Measurements from ENCODE around the gene INTS3. TPM values are rescaled to one million over a fixed set of nuclear protein-coding genes. Genes with fewer than 3 reads are reported as not detected.

INTS3 gene
- total and polyA plus RNA-seq, 9 of the 15 experiments (the other 6 are each of a cell fraction or from before 2014, with no cell fraction given), result 6.3 to 24.1 (median 14.3) TPM

DNA sequence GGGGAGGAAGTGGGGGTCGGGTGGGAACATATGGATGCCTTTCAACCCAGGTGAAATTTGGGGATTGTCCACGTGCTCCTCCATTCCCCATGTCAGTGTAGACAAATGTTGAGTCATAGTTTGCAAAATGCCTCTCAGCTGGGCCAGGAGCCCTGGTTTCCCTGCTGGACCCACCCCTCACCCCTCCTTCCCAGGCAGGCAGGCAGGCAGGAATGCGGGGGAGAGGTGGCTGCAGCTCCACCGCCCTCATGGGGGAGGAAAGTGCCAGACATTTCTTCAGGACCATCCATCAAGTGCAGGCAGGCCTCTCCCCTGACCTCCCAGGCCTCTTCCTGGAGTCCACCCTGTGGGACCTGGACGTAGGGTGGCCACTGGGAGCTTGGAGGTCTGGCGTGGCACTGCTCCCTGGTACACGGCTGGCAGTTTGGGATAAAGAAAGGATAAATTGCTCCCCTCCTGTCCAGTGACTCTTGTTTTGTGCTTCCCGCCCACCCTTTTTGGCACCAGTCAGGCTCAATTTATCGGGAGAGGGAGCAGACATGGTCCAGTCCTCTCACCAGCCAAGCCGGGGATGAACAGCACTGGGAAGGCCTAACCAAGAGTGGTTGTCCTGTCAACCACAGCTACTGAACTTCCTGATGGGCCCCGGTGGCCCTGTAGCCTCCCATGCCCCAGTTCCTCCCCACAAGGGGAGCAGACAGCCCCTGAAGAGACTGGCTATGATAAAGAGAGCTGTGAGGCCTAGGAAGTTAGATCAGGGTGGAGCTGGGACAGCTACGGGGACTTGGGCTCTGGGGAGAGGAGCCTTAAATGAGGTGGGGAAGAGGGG is 30.4 kb upstream of the INTS3 start (continued):
- TF ChIP-seq, protein P1, sequence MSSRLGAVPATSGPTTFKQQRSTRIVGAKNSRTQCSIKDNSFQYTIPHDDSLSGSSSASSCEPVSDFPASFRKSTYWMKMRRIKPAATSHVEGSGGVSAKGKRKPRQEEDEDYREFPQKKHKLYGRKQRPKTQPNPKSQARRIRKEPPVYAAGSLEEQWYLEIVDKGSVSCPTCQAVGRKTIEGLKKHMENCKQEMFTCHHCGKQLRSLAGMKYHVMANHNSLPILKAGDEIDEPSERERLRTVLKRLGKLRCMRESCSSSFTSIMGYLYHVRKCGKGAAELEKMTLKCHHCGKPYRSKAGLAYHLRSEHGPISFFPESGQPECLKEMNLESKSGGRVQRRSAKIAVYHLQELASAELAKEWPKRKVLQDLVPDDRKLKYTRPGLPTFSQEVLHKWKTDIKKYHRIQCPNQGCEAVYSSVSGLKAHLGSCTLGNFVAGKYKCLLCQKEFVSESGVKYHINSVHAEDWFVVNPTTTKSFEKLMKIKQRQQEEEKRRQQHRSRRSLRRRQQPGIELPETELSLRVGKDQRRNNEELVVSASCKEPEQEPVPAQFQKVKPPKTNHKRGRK (tag; IDR thresholded peaks at IDR 0.05), result no peak
- TF ChIP-seq, protein P2, sequence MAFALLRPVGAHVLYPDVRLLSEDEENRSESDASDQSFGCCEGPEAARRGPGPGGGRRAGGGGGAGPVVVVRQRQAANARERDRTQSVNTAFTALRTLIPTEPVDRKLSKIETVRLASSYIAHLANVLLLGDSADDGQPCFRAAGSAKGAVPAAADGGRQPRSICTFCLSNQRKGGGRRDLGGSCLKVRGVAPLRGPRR (CRISPR knock-in tag; IDR thresholded peaks at IDR 0.05), result no peak
- TF ChIP-seq CBX8 (IDR thresholded peaks at IDR 0.05; ENCODE audit: borderline replicate concordance, extremely low read depth, low read depth, low read length, poor library complexity, severe bottlenecking) (no peak), BACH1 (tag; IDR thresholded peaks at IDR 0.05) (peak; percentile 86), TAF7 (tag; IDR thresholded peaks at IDR 0.05) (no peak; the same call in 1 of the 2 replicates), SIN3A (IDR thresholded peaks at IDR 0.05; ENCODE audit: borderline replicate concordance in 2 of 2, control insufficient read depth in 1 of 2, low read depth in 2 of 2, low read length in 2 of 2) (no peak), EGR1 (conservative IDR thresholded peaks at IDR 0.05) (peak; percentile 90), MAFF (IDR thresholded peaks at IDR 0.05; ENCODE audit: low read length) (no peak)
- TF ChIP-seq, protein P3, sequence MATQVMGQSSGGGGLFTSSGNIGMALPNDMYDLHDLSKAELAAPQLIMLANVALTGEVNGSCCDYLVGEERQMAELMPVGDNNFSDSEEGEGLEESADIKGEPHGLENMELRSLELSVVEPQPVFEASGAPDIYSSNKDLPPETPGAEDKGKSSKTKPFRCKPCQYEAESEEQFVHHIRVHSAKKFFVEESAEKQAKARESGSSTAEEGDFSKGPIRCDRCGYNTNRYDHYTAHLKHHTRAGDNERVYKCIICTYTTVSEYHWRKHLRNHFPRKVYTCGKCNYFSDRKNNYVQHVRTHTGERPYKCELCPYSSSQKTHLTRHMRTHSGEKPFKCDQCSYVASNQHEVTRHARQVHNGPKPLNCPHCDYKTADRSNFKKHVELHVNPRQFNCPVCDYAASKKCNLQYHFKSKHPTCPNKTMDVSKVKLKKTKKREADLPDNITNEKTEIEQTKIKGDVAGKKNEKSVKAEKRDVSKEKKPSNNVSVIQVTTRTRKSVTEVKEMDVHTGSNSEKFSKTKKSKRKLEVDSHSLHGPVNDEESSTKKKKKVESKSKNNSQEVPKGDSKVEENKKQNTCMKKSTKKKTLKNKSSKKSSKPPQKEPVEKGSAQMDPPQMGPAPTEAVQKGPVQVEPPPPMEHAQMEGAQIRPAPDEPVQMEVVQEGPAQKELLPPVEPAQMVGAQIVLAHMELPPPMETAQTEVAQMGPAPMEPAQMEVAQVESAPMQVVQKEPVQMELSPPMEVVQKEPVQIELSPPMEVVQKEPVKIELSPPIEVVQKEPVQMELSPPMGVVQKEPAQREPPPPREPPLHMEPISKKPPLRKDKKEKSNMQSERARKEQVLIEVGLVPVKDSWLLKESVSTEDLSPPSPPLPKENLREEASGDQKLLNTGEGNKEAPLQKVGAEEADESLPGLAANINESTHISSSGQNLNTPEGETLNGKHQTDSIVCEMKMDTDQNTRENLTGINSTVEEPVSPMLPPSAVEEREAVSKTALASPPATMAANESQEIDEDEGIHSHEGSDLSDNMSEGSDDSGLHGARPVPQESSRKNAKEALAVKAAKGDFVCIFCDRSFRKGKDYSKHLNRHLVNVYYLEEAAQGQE (IDR thresholded peaks at IDR 0.05; ENCODE audit: borderline replicate concordance), result no peak
- TF ChIP-seq, protein P3 (CRISPR knock-in tag; IDR thresholded peaks at IDR 0.05; ENCODE audit: low read depth), result no peak
- TF ChIP-seq, protein P4, sequence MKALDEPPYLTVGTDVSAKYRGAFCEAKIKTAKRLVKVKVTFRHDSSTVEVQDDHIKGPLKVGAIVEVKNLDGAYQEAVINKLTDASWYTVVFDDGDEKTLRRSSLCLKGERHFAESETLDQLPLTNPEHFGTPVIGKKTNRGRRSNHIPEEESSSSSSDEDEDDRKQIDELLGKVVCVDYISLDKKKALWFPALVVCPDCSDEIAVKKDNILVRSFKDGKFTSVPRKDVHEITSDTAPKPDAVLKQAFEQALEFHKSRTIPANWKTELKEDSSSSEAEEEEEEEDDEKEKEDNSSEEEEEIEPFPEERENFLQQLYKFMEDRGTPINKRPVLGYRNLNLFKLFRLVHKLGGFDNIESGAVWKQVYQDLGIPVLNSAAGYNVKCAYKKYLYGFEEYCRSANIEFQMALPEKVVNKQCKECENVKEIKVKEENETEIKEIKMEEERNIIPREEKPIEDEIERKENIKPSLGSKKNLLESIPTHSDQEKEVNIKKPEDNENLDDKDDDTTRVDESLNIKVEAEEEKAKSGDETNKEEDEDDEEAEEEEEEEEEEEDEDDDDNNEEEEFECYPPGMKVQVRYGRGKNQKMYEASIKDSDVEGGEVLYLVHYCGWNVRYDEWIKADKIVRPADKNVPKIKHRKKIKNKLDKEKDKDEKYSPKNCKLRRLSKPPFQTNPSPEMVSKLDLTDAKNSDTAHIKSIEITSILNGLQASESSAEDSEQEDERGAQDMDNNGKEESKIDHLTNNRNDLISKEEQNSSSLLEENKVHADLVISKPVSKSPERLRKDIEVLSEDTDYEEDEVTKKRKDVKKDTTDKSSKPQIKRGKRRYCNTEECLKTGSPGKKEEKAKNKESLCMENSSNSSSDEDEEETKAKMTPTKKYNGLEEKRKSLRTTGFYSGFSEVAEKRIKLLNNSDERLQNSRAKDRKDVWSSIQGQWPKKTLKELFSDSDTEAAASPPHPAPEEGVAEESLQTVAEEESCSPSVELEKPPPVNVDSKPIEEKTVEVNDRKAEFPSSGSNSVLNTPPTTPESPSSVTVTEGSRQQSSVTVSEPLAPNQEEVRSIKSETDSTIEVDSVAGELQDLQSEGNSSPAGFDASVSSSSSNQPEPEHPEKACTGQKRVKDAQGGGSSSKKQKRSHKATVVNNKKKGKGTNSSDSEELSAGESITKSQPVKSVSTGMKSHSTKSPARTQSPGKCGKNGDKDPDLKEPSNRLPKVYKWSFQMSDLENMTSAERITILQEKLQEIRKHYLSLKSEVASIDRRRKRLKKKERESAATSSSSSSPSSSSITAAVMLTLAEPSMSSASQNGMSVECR (CRISPR knock-in tag; IDR thresholded peaks at IDR 0.05), result no peak

Data from K562 (cell line).